VCaP (cell line): ENCODE results near the gene UBR2.

ENCODE experiments used
- H3K27ac ChIP-seq: fragments of 450-650 bp; 2 replicates; pipeline ENCODE4 v1.5.1; 2017
- TF ChIP-seq, protein P1 (sequence below): fragments of 450-650 bp; conservative IDR thresholded peaks from 2 replicates; pipeline ENCODE4 v1.5.1; 2017; ENCODE audit warnings: mild to moderate bottlenecking, moderate library complexity

The UBR2 gene

DNA sequence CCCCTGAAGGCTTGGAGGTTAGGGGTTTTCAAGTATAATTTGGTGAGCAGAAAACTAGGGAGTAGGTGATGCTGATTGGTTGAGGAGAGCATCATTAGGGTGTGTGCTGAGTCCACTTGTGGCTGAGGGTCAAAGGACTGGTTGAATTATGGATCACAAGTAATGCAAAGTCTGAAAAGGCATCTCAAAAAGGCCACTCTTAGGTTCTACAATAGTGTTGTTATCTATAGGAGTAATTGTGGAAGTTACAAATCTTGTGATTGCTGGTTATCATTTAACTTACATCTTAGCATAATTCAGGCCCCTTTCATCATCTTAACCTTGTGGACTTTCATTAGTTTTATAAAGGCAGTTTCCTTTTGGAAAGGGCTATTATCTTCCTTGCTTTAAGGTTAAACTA lies 60.8 kb downstream of the UBR2 start:
- peak overlapping the region; percentile 31; the same call in 1 of the 2 replicates for H3K27ac ChIP-seq
- TF ChIP-seq, protein P1, sequence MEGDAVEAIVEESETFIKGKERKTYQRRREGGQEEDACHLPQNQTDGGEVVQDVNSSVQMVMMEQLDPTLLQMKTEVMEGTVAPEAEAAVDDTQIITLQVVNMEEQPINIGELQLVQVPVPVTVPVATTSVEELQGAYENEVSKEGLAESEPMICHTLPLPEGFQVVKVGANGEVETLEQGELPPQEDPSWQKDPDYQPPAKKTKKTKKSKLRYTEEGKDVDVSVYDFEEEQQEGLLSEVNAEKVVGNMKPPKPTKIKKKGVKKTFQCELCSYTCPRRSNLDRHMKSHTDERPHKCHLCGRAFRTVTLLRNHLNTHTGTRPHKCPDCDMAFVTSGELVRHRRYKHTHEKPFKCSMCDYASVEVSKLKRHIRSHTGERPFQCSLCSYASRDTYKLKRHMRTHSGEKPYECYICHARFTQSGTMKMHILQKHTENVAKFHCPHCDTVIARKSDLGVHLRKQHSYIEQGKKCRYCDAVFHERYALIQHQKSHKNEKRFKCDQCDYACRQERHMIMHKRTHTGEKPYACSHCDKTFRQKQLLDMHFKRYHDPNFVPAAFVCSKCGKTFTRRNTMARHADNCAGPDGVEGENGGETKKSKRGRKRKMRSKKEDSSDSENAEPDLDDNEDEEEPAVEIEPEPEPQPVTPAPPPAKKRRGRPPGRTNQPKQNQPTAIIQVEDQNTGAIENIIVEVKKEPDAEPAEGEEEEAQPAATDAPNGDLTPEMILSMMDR, result no peak

DNA sequence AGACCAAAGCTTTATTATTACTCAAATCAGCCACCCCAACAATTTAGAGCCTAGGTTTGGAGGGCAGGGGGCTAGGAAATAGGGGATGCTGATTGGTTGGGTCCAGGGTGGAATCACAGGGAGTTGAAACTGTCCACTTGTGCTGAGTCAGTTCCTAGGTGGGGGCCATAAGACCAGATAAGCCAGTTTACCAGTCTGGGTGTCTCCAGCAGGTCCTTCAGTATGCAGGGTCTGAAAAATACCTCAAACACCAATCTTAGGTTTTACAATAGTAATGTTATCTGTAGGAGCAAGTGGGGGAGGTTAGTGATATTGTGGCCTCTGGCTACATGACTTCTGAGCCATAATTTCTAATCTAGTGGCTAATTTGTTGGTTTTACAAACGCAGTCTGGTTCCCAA lies 63.2 kb downstream of the UBR2 start:
- no peak overlapping the region for H3K27ac ChIP-seq
- TF ChIP-seq, protein P1, result no peak

DNA sequence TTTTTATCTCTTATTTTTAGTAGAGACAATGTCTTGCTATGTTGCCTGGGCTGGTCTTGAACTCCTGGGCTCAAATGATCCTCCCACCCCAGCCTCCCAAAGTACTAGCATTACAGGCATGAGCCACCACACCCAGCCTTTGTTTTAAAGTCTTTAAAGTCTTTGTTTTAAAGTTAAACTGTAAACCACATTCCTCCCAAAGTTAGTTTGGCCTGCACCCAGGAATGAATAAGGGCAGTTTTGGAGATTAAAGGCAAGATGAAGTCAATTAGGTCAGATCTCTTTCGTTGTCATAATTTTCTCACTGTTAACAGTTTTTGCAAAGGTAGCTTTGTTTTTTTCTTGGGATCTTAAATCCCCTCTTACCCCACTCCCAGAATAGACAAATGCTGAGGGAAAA lies 63.8 kb downstream of the UBR2 start:
- TF ChIP-seq, protein P1, result no peak
- H3K27ac ChIP-seq, result no peak overlapping the region

DNA sequence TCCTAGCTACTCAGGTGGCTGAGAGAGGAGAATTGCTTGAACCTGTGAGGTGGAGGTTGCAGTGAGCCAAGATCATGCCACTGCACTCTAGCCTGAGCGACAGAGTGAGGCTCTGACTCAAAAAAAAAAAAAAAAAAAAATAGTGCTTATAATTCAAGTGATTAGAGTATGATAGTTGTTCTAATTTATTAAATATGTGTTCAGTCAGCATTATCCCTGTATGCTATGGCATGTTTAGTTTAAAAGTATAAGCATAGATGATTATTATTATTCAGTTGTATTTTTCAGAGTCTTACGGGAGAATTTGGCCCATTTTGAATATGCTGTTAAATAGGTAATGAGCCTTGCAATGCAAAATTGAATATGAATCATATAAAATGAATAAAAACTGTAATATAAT lies 64.8 kb downstream of the UBR2 start:
- H3K27ac ChIP-seq, result no peak overlapping the region
- TF ChIP-seq, protein P1, result no peak

DNA sequence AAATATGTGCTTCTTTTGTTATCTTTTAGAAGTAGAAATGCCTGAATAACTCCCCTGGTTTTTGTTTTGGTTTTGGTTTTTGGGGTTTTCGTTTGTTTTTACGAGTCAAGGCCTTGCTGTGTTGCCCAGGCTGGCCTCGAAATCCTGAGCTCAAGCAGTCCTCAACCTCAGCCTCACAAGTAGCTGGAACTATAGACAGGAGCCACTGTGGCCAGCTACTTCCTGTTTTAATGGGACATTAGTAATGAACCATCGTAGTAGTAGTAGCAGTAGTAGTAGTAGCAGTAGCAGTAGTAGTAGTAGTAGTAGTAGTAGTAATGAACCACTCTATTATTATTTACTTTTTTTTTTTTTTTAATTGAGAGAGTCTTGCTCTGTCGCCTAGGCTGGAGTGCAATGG lies 66.0 kb downstream of the UBR2 start:
- no peak overlapping the region for H3K27ac ChIP-seq
- TF ChIP-seq, protein P1, result no peak

DNA sequence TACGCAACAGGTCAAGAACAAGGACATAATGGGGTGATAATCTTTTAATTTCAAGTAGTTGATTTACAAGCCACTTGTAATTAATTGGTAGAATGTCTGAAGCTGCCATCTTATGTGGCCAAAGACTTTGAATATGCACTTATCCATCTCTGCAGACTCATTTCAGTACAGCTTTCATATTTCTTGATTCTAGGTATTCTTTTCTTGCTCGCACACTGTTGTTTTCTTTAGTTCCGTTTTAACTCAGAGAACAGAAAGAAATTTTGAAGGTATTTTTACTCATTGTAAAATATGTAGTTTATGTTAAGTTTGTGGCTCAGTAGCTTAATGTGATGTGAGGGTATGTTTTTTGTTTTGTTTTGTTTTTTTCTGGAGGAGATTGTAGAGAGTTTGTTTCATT lies 73.9 kb downstream of the UBR2 start:
- no peak overlapping the region for H3K27ac ChIP-seq
- TF ChIP-seq, protein P1, result no peak

DNA sequence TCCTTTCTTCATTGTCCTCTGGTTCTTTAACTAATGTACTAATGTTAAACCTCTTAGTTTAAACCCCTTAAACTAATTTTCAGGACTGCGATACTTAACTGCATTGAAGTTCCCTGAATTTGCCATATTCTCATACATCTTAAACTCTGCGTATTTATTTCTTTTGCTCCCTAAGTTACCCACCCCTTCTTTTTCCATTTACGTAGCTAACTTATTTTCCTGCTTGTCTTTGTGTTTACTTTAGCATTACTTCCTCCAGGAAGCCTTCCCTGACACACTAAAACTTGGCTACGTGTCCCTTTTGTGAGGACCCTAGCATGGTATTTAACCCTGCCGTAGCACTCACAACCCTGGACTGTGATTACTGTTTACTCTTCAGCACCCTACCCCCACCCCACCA lies 79.0 kb downstream of the UBR2 start:
- peak overlapping the region; percentile 37; the same call in 1 of the 2 replicates for H3K27ac ChIP-seq
- TF ChIP-seq, protein P1, result no peak

DNA sequence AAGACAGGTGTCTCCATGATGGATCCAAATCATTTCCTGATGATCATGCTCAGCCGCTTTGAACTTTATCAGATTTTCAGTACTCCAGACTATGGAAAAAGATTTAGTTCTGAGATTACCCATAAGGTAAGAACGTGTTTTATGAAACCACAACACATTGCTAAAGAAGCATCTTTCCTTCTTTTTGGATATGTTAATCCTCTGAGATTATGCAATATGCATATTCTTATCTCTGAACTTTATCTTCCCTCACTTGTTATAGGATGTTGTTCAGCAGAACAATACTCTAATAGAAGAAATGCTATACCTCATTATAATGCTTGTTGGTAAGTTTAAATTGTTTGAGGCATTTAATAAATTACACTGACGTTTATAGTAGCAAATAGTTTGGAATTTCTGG lies 80.4 kb downstream of the UBR2 start:
- TF ChIP-seq, protein P1, result no peak

More for the DNA sequence above, 80.4 kb downstream of the UBR2 start:
- no peak overlapping the region for H3K27ac ChIP-seq
